ENCODE data around the gene SASH3.
A peak's percentile ranks its signal among the peaks of the same experiment; 100 is the strongest.

The SASH3 gene

GRCh38 chrX:129785160-129785947, 5.6 kb downstream of the SASH3 start:
- DNase-seq: no peak

GRCh38 chrX:129786210-129786651, 6.5 kb downstream of the SASH3 start:
- no peak for DNase-seq

- no peak for DNase-seq
Observed at GRCh38 chrX:129787336-129788055, 7.7 kb downstream of the SASH3 start.

GRCh38 chrX:129788527-129788926, 8.8 kb downstream of the SASH3 start:
- no peak for DNase-seq

- no peak for DNase-seq
Observed at GRCh38 chrX:129790146-129790545, 10.4 kb downstream of the SASH3 start.

- DNase-seq: no peak
Observed at GRCh38 chrX:129790808-129791207, 11.1 kb downstream of the SASH3 start.

GRCh38 chrX:129791336-129791735, 11.6 kb downstream of the SASH3 start:
- DNase-seq: no peak

- peak; percentile 2 to 44 for DNase-seq
Observed at GRCh38 chrX:129791961-129792570, 12.3 kb downstream of the SASH3 start.

- DNase-seq: no peak
Observed at GRCh38 chrX:129792586-129793291, 13.0 kb downstream of the SASH3 start.

- DNase-seq: no peak
Observed at GRCh38 chrX:129793604-129794191, 13.9 kb downstream of the SASH3 start.

- DNase-seq: no peak
Observed at GRCh38 chrX:129795584-129795983, 15.8 kb downstream of the SASH3 start.

- no peak for DNase-seq
Observed at GRCh38 chrX:129797251-129797906, 17.6 kb downstream of the SASH3 start.

GRCh38 chrX:129798456-129798855, 18.7 kb downstream of the SASH3 start:
- DNase-seq: no peak

GRCh38 chrX:129798888-129799287, 19.1 kb downstream of the SASH3 start:
- DNase-seq: no peak

- DNase-seq: no peak
Observed at GRCh38 chrX:129800186-129800585, 20.4 kb downstream of the SASH3 start.

GRCh38 chrX:129802863-129803262, 23.1 kb downstream of the SASH3 start:
- DNase-seq: no peak

GRCh38 chrX:129804806-129805205, 25.1 kb downstream of the SASH3 start:
- DNase-seq: no peak

GRCh38 chrX:129808158-129808828, 28.5 kb downstream of the SASH3 start:
- no peak for DNase-seq

GRCh38 chrX:129808829-129809796, 29.4 kb downstream of the SASH3 start:
- no peak for DNase-seq

GRCh38 chrX:129813662-129814368, 34.1 kb downstream of the SASH3 start:
- DNase-seq: no peak
